PC-9 (cell line): ENCODE results near the gene MGAT5. TPM values are rescaled to one million over a fixed set of nuclear protein-coding genes. Genes with fewer than 3 reads are reported as not detected.

Experiments
- BruUV-seq: library from RNA; stranded (reverse); fragments of 400-500 nt; replicated peaks from 2 replicates; lab custom pipeline; 2021; lab: Mats Ljungman, UMichigan
- CTCF ChIA-PET: fragments of 300-600 bp; sonication (Branson Sonifier 250); formaldehyde crosslinking; loops from one replicate; lab custom pipeline; 2022; ENCODE audit warnings: antibody characterized with exemption; lab: Charles Lee
- POLR2A ChIA-PET: fragments of 300-600 bp; sonication (Branson Sonifier 250); formaldehyde crosslinking; loops from one replicate; lab custom pipeline; 2022; ENCODE audit warnings: antibody characterized with exemption; ENCODE audit not compliant: unreplicated experiment; lab: Charles Lee
- DNase-seq, 2 experiments: peaks; one replicate each; pipeline versions ENCODE4 v3.0.0 to v3.0.0-alpha.2; 2015 to 2022; ENCODE audit warnings: mixed read lengths in 1 of 2
- H2AFZ ChIP-seq: fragments of 200-600 bp; sonication (generic); 2 replicates; pipeline ENCODE4 v1.8.1; 2017; ENCODE audit warnings: antibody characterized with exemption
- H3F3A ChIP-seq: fragments of 200-600 bp; sonication (generic); 2 replicates; pipeline ENCODE4 v1.8.1; 2017; ENCODE audit warnings: antibody characterized with exemption, mild to moderate bottlenecking, low read depth; ENCODE audit not compliant: insufficient read depth
- H3K27ac ChIP-seq: fragments of 200-600 bp; sonication (generic); 2 replicates; pipeline ENCODE4 v1.6.1; 2016; ENCODE audit warnings: mixed run types
- H3K27me3 ChIP-seq: fragments of 200-600 bp; sonication (generic); 2 replicates; pipeline ENCODE4 v1.6.1; 2016; ENCODE audit warnings: low read depth, mixed run types; ENCODE audit not compliant: insufficient read depth
- H3K36me3 ChIP-seq: fragments of 200-600 bp; sonication (generic); 2 replicates; pipeline ENCODE4 v1.6.1; 2016; ENCODE audit warnings: low read depth, mixed run types
- H3K4me1 ChIP-seq: fragments of 200-600 bp; sonication (generic); replicated peaks from 2 replicates; pipeline ENCODE4 v1.6.1; 2016; ENCODE audit warnings: mixed run types; ENCODE audit not compliant: insufficient read depth
- H3K4me2 ChIP-seq: fragments of 200-600 bp; sonication (generic); 2 replicates; pipeline ENCODE4 v1.6.1; 2017; ENCODE audit warnings: mixed run types
- H3K4me3 ChIP-seq: fragments of 200-600 bp; sonication (generic); 2 replicates; pipeline ENCODE4 v1.6.1; 2016; ENCODE audit warnings: mixed run types
- H3K79me2 ChIP-seq: fragments of 200-600 bp; sonication (generic); 2 replicates; pipeline ENCODE4 v1.6.1; 2017; ENCODE audit warnings: low read depth, mixed run types
- H3K9me2 ChIP-seq: fragments of 200-600 bp; sonication (generic); 2 replicates; pipeline ENCODE4 v1.8.1; 2017; ENCODE audit warnings: mild to moderate bottlenecking; ENCODE audit not compliant: insufficient read depth
- H3K9me3 ChIP-seq: fragments of 200-600 bp; sonication (generic); 2 replicates; pipeline ENCODE4 v1.8.1; 2016; ENCODE audit warnings: low read depth; ENCODE audit not compliant: insufficient read depth
- H4K20me1 ChIP-seq: fragments of 200-600 bp; sonication (generic); 2 replicates; pipeline ENCODE4 v1.8.1; 2017; ENCODE audit not compliant: insufficient read depth
- CTCF ChIP-seq: fragments of 200-600 bp; sonication (generic); conservative IDR thresholded peaks from 2 replicates; pipeline ENCODE4 v1.6.1; 2017; ENCODE audit warnings: mixed run types, antibody characterized with exemption, mild to moderate bottlenecking, moderate library complexity
- EZH2 ChIP-seq: fragments of 200-600 bp; sonication (generic); IDR thresholded peaks from 2 replicates; pipeline ENCODE4 v1.8.0; 2017; ENCODE audit warnings: antibody characterized with exemption, low read depth
- intact Hi-C: fragments of 100-400 bp; cut with micrococcal nuclease; formaldehyde crosslinking; loops from one replicate; pipeline ENCODE4 v1.10.0; 2022; ENCODE audit not compliant: unreplicated experiment
- total RNA-seq: library from RNA; stranded (reverse); gene quantifications from 2 replicates; pipeline ENCODE4 v1.2.3, GENCODE V29; 2021

The MGAT5 gene
- total RNA-seq, 1 experiment from 2014 or later: 33.5 TPM

- H3K27me3 ChIP-seq: no peaks in the 10 kb centered on the region
- no peaks in the 10 kb centered on the region for H3K9me3 ChIP-seq
- H3K4me3 ChIP-seq: no peak overlapping the region
- H4K20me1 ChIP-seq: peaks cover 3% of the 10 kb centered on the region; the same call in 1 of the 2 replicates
- no peak for TF ChIP-seq EZH2
- intact Hi-C loops: no loop called here
- no peak overlapping the region for H3K27ac ChIP-seq
- H3K9me2 ChIP-seq: no peaks in the 10 kb centered on the region
- H3K36me3 ChIP-seq: no peaks in the 10 kb centered on the region
- no peaks in the 10 kb centered on the region for H3K4me1 ChIP-seq
- CTCF ChIA-PET: no interaction called here
- no TSS peak for BruUV-seq
- H2AFZ ChIP-seq: no peak overlapping the region
- H3K79me2 ChIP-seq: no peaks in the 10 kb centered on the region
- POLR2A ChIA-PET: no interaction called here
- DNase-seq: no peak
- H3K4me2 ChIP-seq: no peak overlapping the region
- no peaks in the 10 kb centered on the region for H3F3A ChIP-seq
Measured at GRCh38 chr2:134301099-134301927, 47.4 kb downstream of the MGAT5 start.

- TF ChIP-seq CTCF (no peak), EZH2 (no peak)
- H4K20me1 ChIP-seq: peaks cover 3% of the 10 kb centered on the region; the same call in 1 of the 2 replicates
- no peak overlapping the region for H3K27ac ChIP-seq
- no peaks in the 10 kb centered on the region for H3K79me2 ChIP-seq
- H3K4me1 ChIP-seq: no peaks in the 10 kb centered on the region
- H3K4me2 ChIP-seq: no peak overlapping the region
- no peak overlapping the region for H3K4me3 ChIP-seq
- H3K36me3 ChIP-seq: no peaks in the 10 kb centered on the region
- intact Hi-C loops: no loop called here
- BruUV-seq: no TSS peak
- ChIA-PET POLR2A (no interaction called here), CTCF (no interaction called here)
- H2AFZ ChIP-seq: no peak overlapping the region
- no peaks in the 10 kb centered on the region for H3K9me3 ChIP-seq
- no peaks in the 10 kb centered on the region for H3K9me2 ChIP-seq
- DNase-seq: no peak
- H3F3A ChIP-seq: no peaks in the 10 kb centered on the region
- H3K27me3 ChIP-seq: no peaks in the 10 kb centered on the region
Measured at GRCh38 chr2:134301928-134302260, 48.0 kb downstream of the MGAT5 start.

GRCh38 chr2:134304394-134305108 is 50.7 kb downstream of the MGAT5 start:
- no peak for TF ChIP-seq EZH2
- no peak for TF ChIP-seq CTCF
- no peaks in the 10 kb centered on the region for H3K4me1 ChIP-seq
- H3K9me2 ChIP-seq: no peaks in the 10 kb centered on the region
- no peak overlapping the region for H3K27ac ChIP-seq
- H3K4me3 ChIP-seq: no peak overlapping the region
- BruUV-seq: no TSS peak
- H3F3A ChIP-seq: no peaks in the 10 kb centered on the region
- peaks cover 3% of the 10 kb centered on the region; the same call in 1 of the 2 replicates for H4K20me1 ChIP-seq
- H3K4me2 ChIP-seq: no peak overlapping the region
- no peak overlapping the region for H2AFZ ChIP-seq
- ChIA-PET POLR2A (no interaction called here), CTCF (interaction anchor here (0.5 kb wide), 1 partner anchor 84 kb away, joined by 4 read pairs; no protein-coding TSS in a partner anchor)
- intact Hi-C loops: no loop called here
- H3K27me3 ChIP-seq: no peaks in the 10 kb centered on the region
- H3K79me2 ChIP-seq: no peaks in the 10 kb centered on the region
- no peaks in the 10 kb centered on the region for H3K9me3 ChIP-seq
- no peak for DNase-seq
- no peaks in the 10 kb centered on the region for H3K36me3 ChIP-seq
